Measurements from ENCODE around the gene TSHZ1.

TSHZ1 gene

DNA sequence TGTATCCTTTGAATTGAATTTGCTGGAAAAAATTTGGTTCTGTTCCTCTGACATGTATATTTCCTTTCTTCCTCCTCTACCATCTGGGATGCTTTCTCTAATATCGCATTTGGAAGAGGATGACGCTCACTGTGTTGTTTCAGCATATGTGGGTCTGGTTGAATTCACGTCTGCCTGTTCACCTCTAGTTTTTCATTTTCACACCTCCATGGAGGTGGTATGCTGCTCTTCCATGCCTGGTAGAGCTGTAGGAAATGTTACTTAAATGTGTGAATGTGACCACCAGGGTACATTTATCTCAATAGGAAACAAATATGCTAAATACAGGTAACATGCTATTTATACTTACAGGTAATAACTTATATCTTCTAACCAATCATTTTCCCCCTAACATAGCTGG, 44.5 kb downstream of the TSHZ1 start:
- TF ChIP-seq CTCF (conservative IDR thresholded peaks at IDR 0.05; ENCODE audit: low read depth), result no peak
- DNase-seq (ENCODE audit: low spot score), result no peak
- H3K27ac ChIP-seq, result no peak overlapping the region
- CTCF ChIA-PET, result no interaction called here
- POLR2A ChIA-PET (ENCODE audit: low non-redundant PET), result no interaction called here

GRCh38 chr18:75256376-75256775, 45.8 kb downstream of the TSHZ1 start:
- CTCF ChIA-PET, result interaction anchor here (0.7 kb wide), 1 partner anchor 9 kb away, joined by 3 read pairs; no protein-coding TSS in a partner anchor
- DNase-seq (ENCODE audit: low spot score), result no peak
- no peak for TF ChIP-seq CTCF (conservative IDR thresholded peaks at IDR 0.05; ENCODE audit: low read depth)
- H3K27ac ChIP-seq, result no peak overlapping the region
- POLR2A ChIA-PET (ENCODE audit: low non-redundant PET), result no interaction called here

- no peak for DNase-seq (ENCODE audit: low spot score)
Measured at GRCh38 chr18:75257605-75258004, 47.0 kb downstream of the TSHZ1 start.

GRCh38 chr18:75261430-75262223, 51.0 kb downstream of the TSHZ1 start:
- no peak overlapping the region for H3K27ac ChIP-seq
- POLR2A ChIA-PET (ENCODE audit: low non-redundant PET), result no interaction called here
- TF ChIP-seq CTCF (conservative IDR thresholded peaks at IDR 0.05; ENCODE audit: low read depth), result no peak
- DNase-seq (ENCODE audit: low spot score), result no peak
- CTCF ChIA-PET, result no interaction called here

More at GRCh38 chr18:75257605-75258004, 47.0 kb downstream of the TSHZ1 start:
- ChIA-PET CTCF (no interaction called here), POLR2A (ENCODE audit: low non-redundant PET) (no interaction called here)
- no peak overlapping the region for H3K27ac ChIP-seq
- no peak for TF ChIP-seq CTCF (conservative IDR thresholded peaks at IDR 0.05; ENCODE audit: low read depth)

DNA sequence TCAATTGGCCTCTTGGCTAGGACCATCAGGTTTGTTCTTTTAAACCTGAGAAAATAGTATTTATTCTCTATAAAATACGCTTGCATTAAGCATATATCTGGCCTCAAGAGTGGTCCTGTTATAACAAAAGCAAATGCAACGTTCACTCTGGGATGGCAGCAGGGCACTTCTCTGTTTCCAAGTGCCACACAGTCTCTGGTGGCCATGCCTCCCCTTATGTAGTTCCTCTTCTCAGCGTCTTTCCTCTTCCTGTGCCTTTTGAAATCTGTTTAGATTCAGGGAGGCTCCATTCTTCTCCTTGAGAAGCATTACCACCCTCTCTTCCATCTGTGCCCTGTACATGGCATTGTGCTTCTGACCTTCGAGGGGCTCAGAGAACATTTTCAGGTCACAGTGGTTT, 51.9 kb downstream of the TSHZ1 start:
- CTCF ChIA-PET, result no interaction called here
- no peak for TF ChIP-seq CTCF (conservative IDR thresholded peaks at IDR 0.05; ENCODE audit: low read depth)
- no peak for DNase-seq (ENCODE audit: low spot score)
- no peak overlapping the region for H3K27ac ChIP-seq
- POLR2A ChIA-PET (ENCODE audit: low non-redundant PET), result no interaction called here

- TF ChIP-seq CTCF (conservative IDR thresholded peaks at IDR 0.05; ENCODE audit: low read depth), result no peak
- no peak for DNase-seq (ENCODE audit: low spot score)
- ChIA-PET POLR2A (ENCODE audit: low non-redundant PET) (no interaction called here), CTCF (interaction anchor here (0.5 kb wide), 1 partner anchor 284 kb away, joined by 3 read pairs; no protein-coding TSS in a partner anchor)
- no peak overlapping the region for H3K27ac ChIP-seq
Measured at GRCh38 chr18:75264195-75264594, 53.6 kb downstream of the TSHZ1 start.
